ENCODE results near the gene NALCN.

The NALCN gene

GRCh38 chr13:101292711-101293110, 123.6 kb downstream of the NALCN start:
- no peak for TF ChIP-seq CTCF (IDR thresholded peaks at IDR 0.05; ENCODE audit: insufficient read depth, low read length, poor library complexity, severe bottlenecking)
- Histone ChIP-seq H3K4me3 (replicated peaks; ENCODE audit: low read depth, low read length) (no peak overlapping the region), H3K27me3 (replicated peaks; ENCODE audit: control insufficient read depth, insufficient read depth, low read length) (no peaks in the 10 kb centered on the region), H3K36me3 (ENCODE audit: control insufficient read depth, insufficient read depth, low read length) (no peaks in the 10 kb centered on the region)
- DNase-seq (ENCODE audit: extremely low read depth, insufficient read length), result no peak

- no peak overlapping the region for H3K4me3 ChIP-seq (replicated peaks; ENCODE audit: low read depth, low read length)
- DNase-seq (ENCODE audit: extremely low read depth, insufficient read length), result no peak
- no peaks in the 10 kb centered on the region for H3K27me3 ChIP-seq (replicated peaks; ENCODE audit: control insufficient read depth, insufficient read depth, low read length)
- no peak for TF ChIP-seq CTCF (IDR thresholded peaks at IDR 0.05; ENCODE audit: insufficient read depth, low read length, poor library complexity, severe bottlenecking)
- no peaks in the 10 kb centered on the region for H3K36me3 ChIP-seq (ENCODE audit: control insufficient read depth, insufficient read depth, low read length)
Observed at GRCh38 chr13:101291646-101292515, 124.4 kb downstream of the NALCN start.

GRCh38 chr13:101291206-101291605, 125.1 kb downstream of the NALCN start:
- no peak overlapping the region for H3K4me3 ChIP-seq (replicated peaks; ENCODE audit: low read depth, low read length)
- H3K27me3 ChIP-seq (replicated peaks; ENCODE audit: control insufficient read depth, insufficient read depth, low read length), result no peaks in the 10 kb centered on the region
- TF ChIP-seq CTCF (IDR thresholded peaks at IDR 0.05; ENCODE audit: insufficient read depth, low read length, poor library complexity, severe bottlenecking), result no peak
- no peaks in the 10 kb centered on the region for H3K36me3 ChIP-seq (ENCODE audit: control insufficient read depth, insufficient read depth, low read length)
- DNase-seq (ENCODE audit: extremely low read depth, insufficient read length), result no peak

GRCh38 chr13:101289764-101290163, 126.5 kb downstream of the NALCN start:
- Histone ChIP-seq H3K4me3 (replicated peaks; ENCODE audit: low read depth, low read length) (no peak overlapping the region), H3K27me3 (replicated peaks; ENCODE audit: control insufficient read depth, insufficient read depth, low read length) (no peaks in the 10 kb centered on the region), H3K36me3 (ENCODE audit: control insufficient read depth, insufficient read depth, low read length) (no peaks in the 10 kb centered on the region)
- TF ChIP-seq CTCF (IDR thresholded peaks at IDR 0.05; ENCODE audit: insufficient read depth, low read length, poor library complexity, severe bottlenecking), result no peak
- DNase-seq (ENCODE audit: extremely low read depth, insufficient read length), result no peak

- no peak for DNase-seq (ENCODE audit: extremely low read depth, insufficient read length)
- no peaks in the 10 kb centered on the region for H3K27me3 ChIP-seq (replicated peaks; ENCODE audit: control insufficient read depth, insufficient read depth, low read length)
- TF ChIP-seq CTCF (IDR thresholded peaks at IDR 0.05; ENCODE audit: insufficient read depth, low read length, poor library complexity, severe bottlenecking), result no peak
- H3K36me3 ChIP-seq (ENCODE audit: control insufficient read depth, insufficient read depth, low read length), result no peaks in the 10 kb centered on the region
- H3K4me3 ChIP-seq (replicated peaks; ENCODE audit: low read depth, low read length), result no peak overlapping the region
Observed at GRCh38 chr13:101283782-101284181, 132.5 kb downstream of the NALCN start.
